Skeletal muscle cell (primary cell): Measurements from ENCODE around the gene UTS2R.
"Not testable (repeated sequence)": the region's sequence is repeated elsewhere in the genome, so short reads cannot be mapped to it uniquely, and the experiment has no call there.

Experiments
- DNase-seq: peaks from one replicate; pipeline ENCODE4 v3.0.0-alpha.2; 2010; ENCODE audit warnings: low read depth
- H3K4me3 ChIP-seq: 2 replicates; pipeline ENCODE4 v1.5.1; 2011; ENCODE audit warnings: low read depth, mild to moderate bottlenecking, control low read depth, low read length, moderate library complexity

Gene UTS2R

DNA sequence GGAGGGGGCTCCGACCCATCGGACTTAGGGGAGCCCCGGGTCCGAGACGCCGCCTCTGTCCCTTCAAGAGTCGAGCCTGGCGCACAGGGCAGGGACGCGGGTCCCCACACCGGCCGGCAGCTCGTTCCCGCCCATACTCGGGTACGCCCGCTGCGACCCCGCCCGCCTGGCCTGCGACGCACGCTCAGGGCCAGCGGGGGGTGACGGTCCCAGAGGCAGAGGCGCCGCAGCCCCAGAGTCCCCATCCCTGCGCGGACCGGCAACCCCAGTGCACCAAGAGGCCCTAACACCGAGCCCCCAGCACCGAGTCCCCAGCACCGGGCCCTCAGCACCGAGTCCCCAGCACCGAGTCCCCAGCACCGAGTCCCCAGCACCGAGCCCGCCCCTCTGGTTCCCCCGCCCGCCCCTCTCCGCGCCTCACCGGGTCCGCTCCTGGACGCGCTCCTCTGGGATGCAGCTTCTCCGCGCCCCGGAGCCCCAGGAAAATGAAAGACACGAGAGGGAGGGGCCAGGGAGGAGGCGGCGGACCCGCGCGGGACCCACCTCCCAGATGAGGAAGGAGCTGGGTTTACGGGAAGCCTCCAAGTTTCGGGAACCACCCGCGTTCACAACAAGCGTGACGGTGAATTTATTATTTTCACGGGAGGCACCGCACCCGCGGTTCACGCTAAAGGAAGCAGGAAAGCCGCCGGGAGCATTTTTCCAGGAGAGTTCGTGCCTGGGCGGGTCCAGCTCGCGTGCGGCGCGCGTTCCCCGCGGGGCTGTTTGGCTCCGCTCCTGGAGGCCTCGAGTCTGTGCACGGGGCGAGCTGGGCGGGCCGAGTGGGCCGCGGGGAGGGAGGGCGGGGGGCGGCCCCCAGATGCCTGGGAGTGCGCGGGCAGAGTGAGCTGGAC lies 38.0 kb upstream of the UTS2R start, which contains the start of gene SECTM1:
Gene SECTM1, minus strand, starts transcription at position 488 of the 893 bp plus-strand sequence. CDS start 6,526 bp downstream, outside the sequence.
- peak within 1 kb of the TSS; percentile 55 for H3K4me3 ChIP-seq
- no peak for DNase-seq

DNA sequence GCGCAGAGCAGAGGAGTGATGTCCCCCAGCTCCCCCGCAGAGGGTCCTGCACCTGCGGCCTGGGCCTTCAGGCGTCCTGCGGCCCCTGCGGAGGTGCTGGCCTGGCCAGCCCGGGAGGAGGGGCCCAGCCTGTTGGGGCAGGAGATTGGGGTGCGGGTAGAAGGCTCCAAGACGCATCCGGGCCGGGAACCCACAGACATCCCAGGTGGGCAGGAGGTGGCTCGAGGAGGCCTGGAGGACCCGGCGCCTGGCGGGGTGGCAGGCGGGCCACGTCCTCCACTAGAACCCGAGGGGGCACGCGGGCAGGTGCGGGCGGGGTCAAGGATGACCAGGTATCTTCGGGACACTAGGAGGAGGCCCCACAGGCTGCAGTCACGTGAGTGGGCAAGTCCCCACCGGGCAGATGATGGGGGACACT lies 37.4 kb upstream of the UTS2R start:
- H3K4me3 ChIP-seq = peak overlapping the region; percentile 55
- DNase-seq = no peak

DNA sequence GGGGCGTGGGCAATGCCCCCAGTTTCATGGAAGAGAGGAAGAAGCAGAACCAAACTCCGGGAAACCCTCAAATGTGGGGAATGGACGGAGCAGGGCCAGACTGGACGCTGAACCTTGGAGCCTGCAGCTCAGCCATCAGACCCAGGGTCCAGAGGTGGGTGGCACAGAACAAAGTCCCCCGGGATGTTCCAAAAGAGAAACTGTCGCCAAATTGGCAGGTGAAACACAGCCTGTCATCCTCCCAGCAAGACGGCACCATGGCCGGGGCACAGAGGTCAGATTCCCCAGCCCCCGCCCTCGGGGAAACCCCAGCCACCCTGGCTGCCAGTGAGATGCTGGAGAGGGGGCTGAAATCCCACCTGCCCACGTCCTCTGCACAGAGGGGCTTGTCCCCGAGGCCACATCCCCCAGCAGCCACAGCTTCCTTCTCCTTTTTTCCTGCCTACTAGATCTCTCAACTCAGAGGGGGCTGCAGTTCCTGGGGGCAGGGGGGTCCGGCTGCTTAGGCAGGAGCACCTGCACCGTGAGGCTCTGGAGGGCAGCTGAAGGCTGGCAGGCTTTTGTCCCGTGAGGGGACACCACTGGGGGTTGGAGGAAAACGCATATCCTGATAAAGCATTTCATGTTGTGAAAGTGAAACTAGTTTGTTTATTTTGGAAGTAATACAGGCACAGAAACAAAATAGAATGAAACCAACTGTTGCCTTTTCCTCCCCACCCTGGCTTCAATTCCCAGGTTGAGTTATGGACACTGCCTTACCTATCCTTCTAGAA lies 36.8 kb upstream of the UTS2R start:
- DNase-seq = no peak
- H3K4me3 ChIP-seq = peak overlapping the region; percentile 20

DNA sequence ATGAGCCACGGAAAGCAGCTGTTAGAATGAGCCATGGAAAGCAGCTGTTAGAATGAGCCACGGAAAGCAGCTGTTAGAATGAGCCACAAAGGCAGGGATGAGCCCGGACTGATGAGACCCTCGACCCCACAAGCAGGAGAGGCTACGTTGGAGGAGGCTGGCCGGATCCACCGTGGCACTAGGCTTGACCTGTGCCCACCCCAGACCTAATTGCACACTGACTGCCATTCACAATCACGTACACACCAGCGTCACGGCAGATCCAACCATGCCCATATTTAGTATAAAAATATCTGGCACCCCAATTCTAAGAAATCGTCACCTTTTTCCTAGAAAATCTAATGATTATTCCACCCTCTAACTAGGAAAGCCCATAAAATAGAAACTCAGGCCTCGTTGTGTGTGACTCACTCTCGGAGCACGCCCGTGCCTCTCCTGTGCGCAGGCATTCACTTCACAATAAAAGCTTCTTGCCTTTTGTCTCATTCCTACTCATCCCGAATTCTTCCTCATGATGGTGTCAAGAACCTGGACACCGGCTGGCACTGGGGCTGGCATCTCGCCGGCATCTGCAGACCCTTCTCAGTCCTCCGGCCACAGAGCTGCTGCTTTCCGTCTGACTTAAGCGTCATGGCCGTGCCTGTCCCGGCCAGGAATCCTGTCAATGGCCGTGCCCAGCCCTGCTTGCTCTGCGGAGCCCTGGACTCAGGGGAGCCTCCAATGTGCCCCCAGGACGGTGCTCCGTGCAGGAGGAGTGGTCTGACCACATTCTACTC lies 32.5 kb upstream of the UTS2R start:
- H3K4me3 ChIP-seq = peak overlapping the region; percentile 2
- DNase-seq = peak; percentile 29

DNA sequence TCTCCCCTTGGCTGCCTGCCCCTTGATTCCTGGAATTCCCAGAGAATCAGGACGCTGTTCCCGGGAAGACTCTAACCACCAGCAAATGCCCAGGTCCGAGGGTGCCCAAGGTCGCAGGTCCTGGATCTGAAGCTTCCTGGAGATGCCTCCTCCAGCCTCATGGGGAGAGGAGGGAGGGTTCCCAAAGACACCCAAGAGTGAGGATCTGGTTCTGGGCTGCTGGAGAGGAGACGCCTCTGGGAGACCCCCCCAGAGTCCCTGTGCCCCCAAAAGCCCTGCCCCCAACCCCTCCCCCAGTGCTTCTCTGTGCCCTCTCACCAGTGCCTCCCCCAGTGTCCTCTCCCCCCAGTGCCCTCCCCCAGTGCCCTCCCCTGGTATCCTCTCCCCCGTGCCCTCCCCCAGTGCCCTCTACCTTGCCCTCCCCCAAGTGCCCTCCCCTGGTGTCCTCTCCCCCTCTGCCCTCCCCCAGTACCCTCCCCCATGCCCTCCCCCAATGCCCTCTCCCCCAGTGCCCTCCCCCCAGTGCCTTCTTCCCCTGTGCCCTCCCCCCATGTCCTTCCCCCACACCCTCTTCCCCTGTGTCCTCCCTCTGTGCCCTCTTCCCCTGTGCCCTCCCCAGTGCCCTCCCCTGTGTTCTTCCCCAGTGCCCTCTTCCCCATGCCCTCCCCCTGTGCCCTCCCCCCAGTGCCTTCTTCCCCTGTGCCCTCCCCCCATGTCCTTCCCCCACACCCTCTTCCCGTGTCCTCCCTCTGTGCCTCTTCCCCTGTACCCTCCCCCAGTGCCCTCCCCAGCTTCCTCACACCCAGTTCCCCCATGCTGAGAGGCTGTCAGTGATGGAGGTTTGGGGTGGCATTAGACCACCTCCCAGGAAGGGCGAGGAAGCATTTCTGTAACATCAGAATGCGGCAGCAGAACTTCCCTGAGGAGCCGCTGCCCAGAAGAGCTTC lies 31.7 kb upstream of the UTS2R start:
- no peak for DNase-seq
- H3K4me3 ChIP-seq = peak overlapping the region; percentile 2

DNA sequence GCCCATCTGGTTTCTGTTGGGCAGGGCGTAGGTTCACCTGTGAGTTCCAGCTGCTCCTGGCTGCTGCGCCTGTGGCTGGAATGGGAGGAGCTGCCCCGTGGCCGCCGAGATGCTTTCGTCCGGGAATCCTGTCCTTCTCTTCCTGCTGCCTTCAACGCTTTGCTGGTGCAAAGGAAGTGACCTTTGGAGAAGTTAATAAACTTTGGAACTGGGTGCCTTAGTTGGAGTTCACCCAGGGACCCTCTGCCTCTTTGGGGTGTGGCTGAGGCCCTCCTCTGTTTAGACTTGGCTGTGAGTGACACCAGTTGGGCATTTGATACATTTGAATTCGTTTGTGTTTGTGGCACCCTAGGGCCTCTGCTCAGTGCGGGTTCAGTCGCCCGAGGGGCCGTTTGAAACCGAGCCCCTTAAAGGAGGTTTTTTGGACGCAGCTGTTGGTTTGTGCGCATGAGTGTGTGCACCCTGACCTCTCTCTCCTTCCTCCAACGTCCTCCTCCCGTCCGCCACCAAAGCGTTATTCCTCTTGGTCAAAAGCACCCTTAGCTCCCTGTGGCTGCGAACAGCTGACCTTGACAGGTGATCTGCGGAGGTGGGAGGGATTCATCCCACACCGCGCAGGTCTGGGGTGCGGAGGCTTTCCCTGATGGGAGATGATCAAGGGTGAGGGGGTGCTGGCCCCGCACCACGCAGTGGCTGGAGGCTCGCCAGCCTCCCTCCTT lies 29.0 kb upstream of the UTS2R start:
- no peak overlapping the region for H3K4me3 ChIP-seq
- no peak for DNase-seq

DNA sequence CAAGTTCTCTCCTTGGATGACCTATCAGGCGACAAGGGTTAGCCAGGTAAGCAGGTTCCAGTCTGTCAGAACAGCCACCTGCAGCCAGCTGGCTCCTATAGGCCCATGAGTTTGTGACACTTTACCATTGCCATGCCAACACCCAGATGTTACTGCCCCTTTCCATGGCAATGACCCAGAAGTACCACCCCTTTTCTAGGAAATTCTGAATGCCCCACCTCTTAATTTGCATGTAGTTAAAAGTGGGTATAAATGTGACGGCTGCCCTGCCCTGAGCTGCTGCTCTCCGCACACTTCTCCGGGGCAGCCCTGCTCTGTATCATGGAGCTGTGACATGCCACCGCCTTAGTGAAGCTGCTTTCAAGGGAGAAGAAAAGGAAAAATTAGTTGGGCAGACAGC lies 28.0 kb upstream of the UTS2R start:
- no peak overlapping the region for H3K4me3 ChIP-seq
- DNase-seq = no peak

DNA sequence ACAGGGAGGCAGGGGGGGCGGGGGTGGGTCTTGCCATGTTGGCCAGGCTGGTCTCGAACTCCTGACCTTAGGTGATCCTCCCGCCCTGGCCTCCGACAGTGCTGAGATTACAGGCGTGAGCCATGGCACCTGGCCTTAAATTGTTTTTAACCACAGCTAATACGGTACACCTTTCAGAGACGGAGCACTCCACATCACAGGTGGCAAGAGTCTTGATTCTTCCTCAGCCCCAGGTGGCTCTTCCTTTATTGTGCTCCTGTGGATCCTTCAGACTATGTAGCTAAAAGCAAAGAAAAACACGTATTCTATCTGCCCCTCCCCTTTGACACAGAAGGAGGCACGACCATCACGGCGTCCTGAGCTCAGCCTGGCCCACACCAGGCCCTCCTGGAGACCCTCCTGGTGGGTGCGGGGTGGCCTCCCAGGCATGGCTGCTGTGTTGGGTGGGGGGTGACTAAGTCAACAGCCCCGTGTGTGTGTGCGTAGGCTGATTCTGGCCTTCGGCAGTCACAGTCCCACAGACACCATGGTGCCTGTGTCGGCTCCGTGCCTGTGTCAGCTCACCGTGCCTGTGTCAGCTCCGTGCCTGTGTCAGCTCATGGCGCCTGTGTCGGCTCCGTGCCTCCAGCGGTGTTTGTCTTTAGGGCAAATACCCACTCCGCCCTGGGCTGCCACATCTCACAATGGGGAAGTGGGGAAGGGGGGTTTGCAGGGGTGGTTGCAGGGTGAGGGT lies 27.2 kb upstream of the UTS2R start:
- DNase-seq = no peak
- no peak overlapping the region for H3K4me3 ChIP-seq

DNA sequence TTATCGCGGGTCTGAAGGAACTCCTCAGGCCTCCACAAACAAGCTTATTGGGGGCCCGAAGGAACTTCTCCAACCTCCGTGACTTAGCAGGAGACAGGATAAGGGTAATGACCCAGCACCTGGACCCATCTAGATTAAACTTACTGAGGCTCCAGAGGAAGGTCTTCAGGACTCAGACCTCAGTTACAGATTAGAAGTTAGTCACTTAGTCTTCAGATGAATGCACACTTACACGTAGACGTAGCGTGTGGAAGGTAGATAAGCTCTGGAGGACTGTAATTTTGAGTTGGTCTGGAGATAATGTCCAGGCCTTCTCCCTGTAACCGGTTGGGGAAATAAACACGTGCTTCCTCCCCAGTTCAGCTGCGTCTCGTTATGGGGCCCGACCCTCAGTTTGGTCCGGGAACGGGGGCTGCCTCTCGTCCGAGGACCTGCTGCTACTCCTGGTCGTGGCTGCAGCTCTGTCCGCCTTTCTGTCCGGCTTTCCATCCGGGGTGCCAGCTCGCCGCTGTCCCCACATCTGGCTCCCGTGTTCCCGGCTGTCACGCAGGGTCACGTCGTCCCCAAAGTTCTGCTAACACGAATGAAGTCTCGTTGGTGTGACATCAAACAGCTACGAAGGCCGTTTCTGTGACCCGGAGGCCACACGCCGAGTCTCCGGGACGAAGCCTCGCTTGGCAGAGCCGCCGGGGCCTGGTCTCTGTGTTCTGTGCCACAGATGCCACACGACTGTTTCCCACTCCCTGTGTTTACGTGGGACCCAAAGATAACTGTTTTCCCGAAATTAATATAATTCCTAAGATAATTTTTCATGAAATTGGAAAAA lies 26.2 kb upstream of the UTS2R start:
- no peak overlapping the region for H3K4me3 ChIP-seq
- no peak for DNase-seq

DNA sequence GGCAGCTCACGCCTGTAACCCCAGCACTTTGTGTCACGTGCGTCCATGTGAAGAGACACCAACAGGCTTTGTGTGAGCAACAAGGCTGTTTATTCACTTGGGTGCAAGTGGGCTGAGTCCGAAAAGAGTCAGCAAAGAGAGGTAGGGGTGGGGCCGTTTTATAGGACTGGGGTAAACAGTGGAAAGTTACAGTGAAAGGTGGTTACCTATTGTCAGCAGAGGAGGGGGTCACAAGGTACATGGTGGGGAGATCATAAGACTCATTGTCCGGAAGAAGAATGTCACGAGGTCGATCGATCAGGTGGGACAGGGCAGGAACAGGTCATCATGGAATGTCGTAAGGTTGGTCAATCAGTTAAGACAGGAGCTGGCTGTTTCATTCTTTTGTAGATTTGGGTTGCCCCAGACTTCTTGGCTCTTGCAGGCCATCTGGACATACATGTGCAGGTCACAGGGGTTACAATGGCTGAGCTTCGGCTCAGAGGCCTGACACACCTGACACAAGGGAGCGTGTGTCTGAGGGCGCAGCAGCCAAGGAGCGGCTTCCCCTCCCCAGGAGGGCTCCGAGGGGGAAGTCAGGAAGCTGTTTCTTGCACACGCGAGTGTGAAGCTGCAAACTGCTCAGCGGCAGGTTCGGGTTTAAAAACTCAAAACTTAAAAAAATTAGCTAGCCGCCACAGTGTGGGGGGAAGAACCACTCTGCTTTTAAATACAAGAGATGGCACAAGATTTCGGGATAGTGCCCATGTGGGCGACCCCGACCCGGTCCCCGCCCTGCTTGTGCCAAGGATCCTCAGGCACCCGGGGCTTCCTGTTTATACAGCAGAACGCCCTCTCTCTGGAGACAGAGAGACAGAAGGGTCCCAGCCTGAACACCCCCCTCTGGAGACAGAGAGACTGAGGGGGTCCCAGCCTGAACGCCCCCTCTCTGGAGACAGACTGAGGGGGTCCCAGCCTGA lies 24.9 kb upstream of the UTS2R start:
- H3K4me3 ChIP-seq = no peak overlapping the region
- no peak for DNase-seq

DNA sequence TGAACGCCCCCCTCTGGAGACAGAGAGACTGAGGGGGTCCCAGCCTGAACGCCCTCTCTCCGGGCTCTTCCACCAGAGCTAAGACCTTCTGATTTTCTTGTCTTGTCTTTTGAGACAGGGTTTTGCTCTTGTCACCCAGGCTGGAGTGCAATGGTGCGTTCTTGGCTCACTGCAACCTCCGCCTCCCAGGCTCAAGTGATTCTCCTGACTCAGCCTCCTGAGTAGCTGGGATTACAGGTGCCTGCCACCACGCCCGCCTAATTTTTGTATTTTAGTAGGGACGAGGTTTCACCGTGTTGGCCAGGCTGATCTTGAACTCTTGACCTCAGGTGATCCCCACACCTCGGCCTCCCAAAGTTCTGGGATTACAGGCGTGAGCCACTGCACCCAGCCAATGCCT lies 23.6 kb upstream of the UTS2R start:
- not testable (repeated sequence) for H3K4me3 ChIP-seq, DNase-seq

DNA sequence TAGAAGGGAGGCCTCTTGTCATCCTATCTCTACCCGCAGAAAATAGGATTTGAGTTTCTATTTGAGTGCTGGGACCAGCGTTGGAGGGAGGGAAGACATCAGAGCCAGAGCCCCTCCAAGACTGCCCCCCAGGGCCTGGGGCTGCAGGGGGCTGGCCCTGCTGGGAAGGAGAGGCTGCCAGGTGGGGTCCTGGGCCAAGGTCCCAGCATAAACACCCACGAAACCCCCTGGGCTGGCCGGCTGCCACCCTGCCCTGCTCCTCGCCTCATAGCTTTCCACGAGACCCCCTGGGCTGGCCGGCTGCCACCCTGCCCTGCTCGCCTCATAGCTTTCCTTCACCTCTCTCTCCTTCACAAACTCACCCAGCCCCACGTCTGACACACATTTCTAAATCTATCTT lies 23.1 kb upstream of the UTS2R start:
- no peak for DNase-seq
- no peak overlapping the region for H3K4me3 ChIP-seq

DNA sequence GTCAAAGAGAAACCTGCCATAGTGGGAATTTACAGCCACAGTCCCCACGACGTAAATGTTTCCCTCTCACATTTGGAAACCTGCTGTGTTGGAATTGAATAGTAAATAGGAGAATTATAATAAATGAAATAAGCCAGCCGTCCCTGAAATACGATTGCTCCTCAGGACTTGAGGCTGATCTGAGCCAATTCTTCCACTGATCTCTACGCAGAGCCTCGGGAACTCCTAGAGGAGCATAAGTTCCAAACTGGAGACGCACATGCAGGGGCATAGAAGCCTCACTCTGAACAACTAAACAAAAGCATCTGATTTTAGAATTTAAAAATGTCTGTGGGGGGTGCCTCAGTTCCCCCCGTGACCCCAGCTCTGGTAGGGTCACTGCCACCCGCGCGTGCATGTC lies 22.7 kb upstream of the UTS2R start:
- no peak for DNase-seq
- no peak overlapping the region for H3K4me3 ChIP-seq

DNA sequence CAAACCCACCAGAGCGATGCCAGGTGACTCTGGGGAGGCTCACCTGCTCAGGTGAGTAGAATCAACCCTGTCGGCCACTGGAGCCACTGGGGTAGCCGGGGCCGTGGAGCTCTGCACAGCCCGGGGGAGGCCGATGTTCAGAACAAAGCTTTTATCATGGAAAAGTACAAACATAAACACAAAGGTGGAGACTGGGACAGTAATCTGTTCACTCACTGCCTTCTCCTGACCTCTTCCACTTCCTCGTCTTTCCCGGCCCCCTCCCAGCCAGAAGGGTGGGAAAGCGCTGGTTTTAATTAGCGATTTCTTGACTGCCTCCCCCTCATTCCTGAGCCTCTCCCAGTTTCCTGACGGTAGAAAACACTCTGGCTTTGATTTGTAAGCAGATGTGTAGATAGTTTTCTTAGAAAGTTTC lies 22.3 kb upstream of the UTS2R start:
- no peak for DNase-seq
- no peak overlapping the region for H3K4me3 ChIP-seq

DNA sequence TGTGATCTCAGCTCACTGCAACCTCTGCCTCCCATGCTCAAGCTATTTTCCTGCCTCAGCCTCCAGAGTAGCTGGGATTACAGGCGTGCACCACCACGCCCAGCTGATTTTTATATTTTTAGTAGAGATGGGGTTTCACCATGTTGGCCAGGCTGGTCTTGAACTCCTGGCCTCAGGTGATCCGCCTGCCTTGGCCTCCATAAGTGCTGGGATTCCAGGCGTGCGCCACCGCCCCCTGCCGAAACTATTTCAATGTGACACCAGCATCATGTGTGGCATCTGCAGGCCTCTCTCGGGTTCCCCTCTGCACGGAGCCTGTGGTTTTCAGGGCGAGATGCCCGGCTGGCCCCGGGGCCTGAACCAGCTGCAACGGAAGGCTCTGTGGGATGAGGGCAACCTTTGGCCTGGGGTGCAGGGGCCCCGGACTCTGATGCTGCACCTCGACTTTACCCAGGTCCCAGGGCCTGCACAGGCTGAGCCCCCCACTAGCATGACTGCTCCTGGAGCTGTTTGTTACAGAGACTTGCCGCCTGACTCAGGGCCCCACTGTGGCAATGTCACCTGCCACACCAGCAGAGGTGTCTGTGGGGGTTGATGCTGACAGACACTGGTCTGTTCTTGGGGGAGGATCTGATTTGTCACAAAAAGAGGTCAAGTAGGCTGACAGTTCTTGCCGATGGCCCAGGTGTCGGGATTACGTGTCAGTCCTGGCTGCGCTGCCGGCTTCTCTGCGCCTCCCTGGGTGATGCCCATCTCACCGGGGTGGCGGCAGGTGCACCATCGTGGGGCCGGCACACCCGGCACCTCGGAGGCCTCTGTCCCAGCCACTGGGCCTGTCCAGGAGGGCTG lies 21.2 kb upstream of the UTS2R start:
- no peak overlapping the region for H3K4me3 ChIP-seq
- DNase-seq = no peak
